Mucosa of rectum (tissue), 2 donors: ENCODE results near the gene FAF2.
A peak's percentile ranks its signal among the peaks of the same experiment; 100 is the strongest.
"Not testable (repeated sequence)": the region's sequence is repeated elsewhere in the genome, so short reads cannot be mapped to it uniquely, and the experiment has no call there.

ENCODE experiments used
- H3K27ac ChIP-seq, 2 donors: one replicate each; pipeline ENCODE4 v1.7.0; 2013; ENCODE audit warnings: inconsistent platforms in 2 of 2, low read depth in 2 of 2, low read length in 2 of 2
- H3K27me3 ChIP-seq, 2 donors: one replicate each; pipeline ENCODE4 v1.7.0; 2013; ENCODE audit warnings: low read length in 2 of 2; ENCODE audit not compliant: control insufficient read depth in 2 of 2, insufficient read depth in 2 of 2
- H3K36me3 ChIP-seq, 2 donors: one replicate each; pipeline ENCODE4 v1.7.0; 2013; ENCODE audit warnings: low read length in 2 of 2; ENCODE audit not compliant: control insufficient read depth in 2 of 2, insufficient read depth in 2 of 2
- H3K4me1 ChIP-seq, 2 donors: one replicate each; pipeline ENCODE4 v1.7.0; 2013; ENCODE audit warnings: low read length in 2 of 2, mild to moderate bottlenecking in 1 of 2; ENCODE audit not compliant: control insufficient read depth in 2 of 2, insufficient read depth in 2 of 2
- H3K4me3 ChIP-seq, 2 donors: one replicate each; pipeline ENCODE4 v1.7.0; 2013; ENCODE audit warnings: low read length in 2 of 2
- H3K9ac ChIP-seq, 2 donors: one replicate each; pipeline ENCODE4 v1.7.0; 2013; ENCODE audit warnings: low read length in 2 of 2, low read depth in 1 of 2, mild to moderate bottlenecking in 1 of 2
- H3K9me3 ChIP-seq, 2 donors: one replicate each; pipeline ENCODE4 v1.7.0; 2013; ENCODE audit warnings: low read length in 2 of 2; ENCODE audit not compliant: control insufficient read depth in 2 of 2
- donor health status: healthy.
- donor health status: Normal muscosa, but diverticular disease.

The FAF2 gene

DNA sequence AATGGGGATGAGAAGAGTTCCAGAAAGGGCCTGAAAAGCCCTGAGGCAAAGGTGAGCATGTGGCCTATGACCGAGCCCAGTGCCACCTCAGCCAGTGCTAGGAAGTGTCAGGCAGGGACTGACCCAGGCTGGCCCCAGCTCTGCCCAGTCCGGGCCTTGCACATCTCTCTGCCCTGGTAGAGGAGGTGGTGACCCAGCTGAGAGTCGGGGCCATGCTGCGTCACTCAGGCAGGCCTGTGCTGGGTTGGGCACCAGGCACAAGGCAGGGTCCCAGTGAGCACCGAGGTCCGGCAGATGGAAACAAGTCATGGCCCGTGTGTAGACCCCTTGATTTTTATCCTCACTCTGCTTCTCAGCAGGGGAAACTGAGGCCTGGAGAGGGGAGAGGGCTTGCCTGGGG lies 101.7 kb downstream of the FAF2 start:
- peak overlapping the region; percentile 58 to 75 for H3K9ac ChIP-seq
- H3K4me3 ChIP-seq, result peak overlapping the region; percentile 44 to 59

DNA sequence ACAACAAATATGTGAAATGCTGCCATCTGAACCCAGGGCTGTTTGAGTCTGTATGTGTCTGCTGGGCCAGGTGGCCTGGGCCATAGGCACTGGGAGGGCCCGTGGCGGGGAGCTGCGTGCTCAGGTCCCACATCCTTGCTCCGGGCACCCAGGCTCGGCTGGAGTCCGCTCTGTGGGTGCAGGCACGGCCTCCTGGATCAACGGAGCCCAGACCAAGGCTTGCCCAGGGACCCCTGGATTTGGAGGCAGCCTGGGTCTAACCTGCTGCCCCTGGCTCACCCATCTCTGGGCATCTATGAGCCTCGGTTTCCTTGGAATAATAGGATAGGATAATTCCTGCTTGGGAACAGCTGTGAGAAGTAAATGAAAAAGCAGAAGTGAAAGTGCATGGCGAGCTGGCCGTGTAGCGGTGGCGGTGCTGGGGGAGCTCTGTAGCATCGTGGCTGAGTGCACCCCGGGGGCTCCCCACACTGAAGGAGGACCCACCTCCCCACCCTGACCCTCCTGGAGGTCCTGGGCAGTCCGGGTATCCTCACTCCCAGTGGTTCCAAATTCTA lies 102.2 kb downstream of the FAF2 start:
- peak overlapping the region; percentile 44 to 59 for H3K4me3 ChIP-seq
- H3K36me3 ChIP-seq, result no peaks in the 10 kb centered on the region
- no peaks in the 10 kb centered on the region for H3K27me3 ChIP-seq
- peak overlapping the region; percentile 95 to 99 for H3K27ac ChIP-seq
- peak overlapping the region; percentile 58 to 75 for H3K9ac ChIP-seq
- H3K4me1 ChIP-seq, result peaks cover 41 to 54% of the 10 kb centered on the region in 2 donors
- no peaks in the 10 kb centered on the region for H3K9me3 ChIP-seq

More for the DNA sequence above, 101.7 kb downstream of the FAF2 start:
- H3K4me1 ChIP-seq, result peaks cover 42 to 55% of the 10 kb centered on the region in 2 donors
- no peaks in the 10 kb centered on the region for H3K27me3 ChIP-seq
- H3K36me3 ChIP-seq, result no peaks in the 10 kb centered on the region
- H3K27ac ChIP-seq, result peak overlapping the region; percentile 95 to 99
- H3K9me3 ChIP-seq, result no peaks in the 10 kb centered on the region

DNA sequence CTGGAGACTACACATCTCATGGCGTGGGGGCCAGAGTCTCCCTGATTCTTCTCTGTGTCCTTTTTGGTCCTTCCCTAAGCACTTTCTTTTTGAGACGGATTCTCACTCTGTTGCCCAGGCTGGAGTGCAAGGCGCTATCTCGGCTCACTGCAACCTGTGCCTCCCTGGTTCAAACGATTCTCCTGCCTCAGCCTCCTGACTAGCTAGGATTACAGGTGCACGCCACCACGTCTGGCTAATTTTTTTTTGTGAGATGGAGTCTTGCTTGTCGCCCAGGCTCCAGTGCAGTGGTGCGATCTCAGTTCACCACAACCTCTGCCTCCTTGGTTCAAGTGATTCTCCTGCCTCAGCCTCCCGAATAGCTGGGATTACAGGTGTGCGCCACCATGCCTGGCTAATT lies 102.8 kb downstream of the FAF2 start:
- H3K9ac ChIP-seq, result peak overlapping the region in 1 of 2 donors; percentile 75
- not testable (repeated sequence) for H3K27me3 ChIP-seq, H3K36me3 ChIP-seq, H3K9me3 ChIP-seq, H3K27ac ChIP-seq
- H3K4me1 ChIP-seq, result peaks cover 37 to 48% of the 10 kb centered on the region in 2 donors
- H3K4me3 ChIP-seq, result peak overlapping the region; percentile 44 to 59

DNA sequence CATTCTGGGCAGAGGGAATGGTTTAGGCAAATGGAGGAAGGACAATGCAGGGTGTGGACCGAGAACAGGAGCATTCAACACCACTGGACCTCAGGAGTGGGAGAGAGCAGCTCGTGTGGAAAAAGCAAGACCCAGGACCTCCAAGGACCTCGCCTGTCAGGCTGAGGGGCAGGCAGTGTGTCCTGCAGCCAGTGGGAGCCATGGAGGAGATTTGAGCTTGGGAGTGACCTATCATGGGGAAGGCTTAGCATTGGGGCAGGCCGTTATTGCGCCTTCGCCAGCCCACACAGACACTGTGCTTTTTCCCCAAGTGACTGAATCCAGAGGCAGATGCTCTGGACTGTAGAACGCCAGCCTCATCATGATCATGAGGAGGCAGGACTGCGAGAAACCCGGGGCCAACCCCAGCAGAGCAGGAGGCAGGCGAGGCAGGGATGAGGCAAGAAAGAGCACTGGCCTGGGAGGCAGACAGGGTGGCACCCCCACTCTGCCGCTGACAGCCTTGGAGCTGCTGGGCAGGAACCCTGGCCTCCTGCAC lies 104.2 kb downstream of the FAF2 start:
- H3K27me3 ChIP-seq, result no peaks in the 10 kb centered on the region
- H3K36me3 ChIP-seq, result no peaks in the 10 kb centered on the region
- H3K27ac ChIP-seq, result peak overlapping the region; percentile 43 to 54

DNA sequence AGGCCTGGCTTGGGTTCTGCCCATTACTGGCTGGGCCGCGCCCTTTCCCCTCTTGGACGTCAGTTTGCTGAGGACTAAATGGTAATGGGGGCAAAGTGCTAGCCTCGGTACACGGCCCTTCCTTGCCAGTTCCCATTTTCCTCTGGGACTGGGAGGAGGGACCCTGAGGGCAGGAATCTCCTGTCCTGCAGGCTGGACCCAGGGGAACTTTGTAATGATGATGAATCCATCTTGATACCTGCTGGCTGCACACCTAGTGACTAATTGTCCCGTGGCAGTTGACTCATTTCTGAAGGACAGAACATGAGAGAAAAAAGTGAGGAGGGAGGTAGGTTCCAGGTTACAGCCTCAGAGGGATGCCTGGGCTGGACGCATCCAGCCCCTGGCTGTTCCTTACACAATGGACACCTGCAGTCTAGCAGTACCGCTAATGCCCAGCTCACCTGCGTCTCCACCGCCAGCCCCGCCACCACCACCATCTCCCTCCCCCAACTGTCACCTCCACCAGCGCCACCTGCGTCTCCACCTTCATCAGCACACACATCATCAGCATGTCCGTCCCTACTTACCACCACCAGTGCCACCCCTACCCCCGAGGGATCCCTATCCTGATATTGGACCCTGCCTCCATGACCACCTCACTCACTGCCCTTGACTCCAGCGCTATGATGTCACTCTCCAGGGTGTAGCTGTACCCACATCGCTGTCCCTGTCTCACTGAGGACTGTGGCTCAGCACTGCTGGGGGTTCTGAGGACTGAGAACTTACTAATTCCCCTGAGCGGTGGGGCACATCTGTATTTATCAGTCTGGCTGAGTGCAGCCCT lies 105.3 kb downstream of the FAF2 start:
- H3K4me3 ChIP-seq, result no peak overlapping the region
- peak overlapping the region in 1 of 2 donors; percentile 54 for H3K27ac ChIP-seq
- H3K36me3 ChIP-seq, result no peaks in the 10 kb centered on the region
- H3K27me3 ChIP-seq, result no peaks in the 10 kb centered on the region
- no peaks in the 10 kb centered on the region for H3K9me3 ChIP-seq
- no peak overlapping the region for H3K9ac ChIP-seq
- H3K4me1 ChIP-seq, result peaks cover 24 to 26% of the 10 kb centered on the region in 2 donors

More for the DNA sequence above, 104.2 kb downstream of the FAF2 start:
- Histone ChIP-seq H3K9me3 (no peaks in the 10 kb centered on the region), H3K9ac (peak overlapping the region in 1 of 2 donors; percentile 5), H3K4me3 (no peak overlapping the region), H3K4me1 (peaks cover 32 to 36% of the 10 kb centered on the region in 2 donors)

DNA sequence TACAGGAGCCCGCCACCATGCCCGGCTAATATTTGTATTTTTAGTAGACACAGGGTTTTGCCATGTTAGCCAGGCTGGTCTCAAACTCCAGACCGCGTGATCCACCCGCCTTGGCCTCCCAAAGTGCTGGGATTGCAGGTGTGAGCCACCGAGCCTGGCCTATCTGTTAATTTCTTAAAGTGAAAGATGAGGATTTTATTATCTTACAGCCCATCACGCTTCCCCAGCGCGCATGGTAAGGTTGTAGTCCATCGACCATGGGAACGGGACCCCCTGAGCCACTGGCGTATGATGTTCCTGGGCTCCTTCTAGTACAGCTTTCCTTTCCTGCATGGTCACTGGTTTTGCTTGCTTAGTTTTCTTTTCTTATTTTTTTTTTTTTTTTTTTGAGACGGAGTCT lies 109.7 kb downstream of the FAF2 start:
- Histone ChIP-seq H3K9me3 (no peaks in the 10 kb centered on the region), H3K27ac (no peak overlapping the region), H3K27me3 (no peaks in the 10 kb centered on the region), H3K4me1 (peaks cover 0 to 4% of the 10 kb centered on the region in 2 donors), H3K36me3 (no peaks in the 10 kb centered on the region), H3K9ac (no peak overlapping the region), H3K4me3 (no peak overlapping the region)
